ENCODE measurements around the gene SLC6A13.

The SLC6A13 gene

GRCh38 chr12:215116-215515 is 47.5 kb downstream of the SLC6A13 start:
- no peaks in the 10 kb centered on the region for H3K36me3 Mint-ChIP-seq (ENCODE audit: low read depth)
- no peak for TF ChIP-seq CTCF (IDR thresholded peaks at IDR 0.05)
- H3K9me3 Mint-ChIP-seq: no peaks in the 10 kb centered on the region
- H3K27ac Mint-ChIP-seq: no peak overlapping the region
- peaks cover 75% of the 10 kb centered on the region for H3K4me1 Mint-ChIP-seq
- no peak overlapping the region for H3K4me3 Mint-ChIP-seq
- H3K27me3 Mint-ChIP-seq (ENCODE audit: low read depth, poor library complexity): peaks cover 13% of the 10 kb centered on the region
- no peak for DNase-seq

- Mint-ChIP-seq H3K4me1 (peaks cover 75% of the 10 kb centered on the region), H3K27ac (peak within 1 kb of the TSS; percentile 75), H3K9me3 (no peaks in the 10 kb centered on the region), H3K36me3 (ENCODE audit: low read depth) (no peaks in the 10 kb centered on the region), H3K27me3 (ENCODE audit: low read depth, poor library complexity) (peaks cover 16% of the 10 kb centered on the region), H3K4me3 (peak within 1 kb of the TSS; percentile 24)
- TF ChIP-seq CTCF (IDR thresholded peaks at IDR 0.05): no peak
- no peak for DNase-seq
Measured at GRCh38 chr12:214003-214741, 48.5 kb downstream of the SLC6A13 start, which contains the start of gene SLC6A12. SLC6A12 (minus strand) TSS chr12:214157; CDS start chr12:209986, 4,171 bp downstream.

GRCh38 chr12:213527-213932 is 49.1 kb downstream of the SLC6A13 start:
- H3K36me3 Mint-ChIP-seq (ENCODE audit: low read depth): no peaks in the 10 kb centered on the region
- no peak for TF ChIP-seq CTCF (IDR thresholded peaks at IDR 0.05)
- peaks cover 17% of the 10 kb centered on the region for H3K27me3 Mint-ChIP-seq (ENCODE audit: low read depth, poor library complexity)
- no peak for DNase-seq
- H3K4me1 Mint-ChIP-seq: peaks cover 75% of the 10 kb centered on the region
- H3K9me3 Mint-ChIP-seq: no peaks in the 10 kb centered on the region
- H3K4me3 Mint-ChIP-seq: peak overlapping the region; percentile 24
- H3K27ac Mint-ChIP-seq: no peak overlapping the region

- Mint-ChIP-seq H3K9me3 (no peaks in the 10 kb centered on the region), H3K4me1 (peaks cover 75% of the 10 kb centered on the region), H3K27ac (no peak overlapping the region), H3K27me3 (ENCODE audit: low read depth, poor library complexity) (peaks cover 17% of the 10 kb centered on the region), H3K4me3 (peak overlapping the region; percentile 24), H3K36me3 (ENCODE audit: low read depth) (no peaks in the 10 kb centered on the region)
- DNase-seq: no peak
- TF ChIP-seq CTCF (IDR thresholded peaks at IDR 0.05): no peak
Measured at GRCh38 chr12:212715-213526, 49.7 kb downstream of the SLC6A13 start.

GRCh38 chr12:212415-212714 is 50.3 kb downstream of the SLC6A13 start:
- Mint-ChIP-seq H3K27me3 (ENCODE audit: low read depth, poor library complexity) (peaks cover 14% of the 10 kb centered on the region), H3K27ac (peak overlapping the region; percentile 54), H3K36me3 (ENCODE audit: low read depth) (no peaks in the 10 kb centered on the region), H3K9me3 (no peaks in the 10 kb centered on the region), H3K4me1 (peaks cover 76% of the 10 kb centered on the region), H3K4me3 (peak overlapping the region; percentile 25)
- no peak for DNase-seq
- TF ChIP-seq CTCF (IDR thresholded peaks at IDR 0.05): no peak
